BLaER1 (cell line): ENCODE results near the gene NANOS3.
A peak's percentile ranks its signal among the peaks of the same experiment; 100 is the strongest.

Experiments
- H3K27ac ChIP-seq: shearing (Covaris generic); formaldehyde crosslinking; 2 replicates; pipeline ENCODE4 v1.8.1; 2022
- H3K27me3 ChIP-seq: shearing (Covaris generic); formaldehyde crosslinking; 2 replicates; pipeline ENCODE4 v1.8.1; 2022
- H3K36me3 ChIP-seq: shearing (Covaris generic); formaldehyde crosslinking; 2 replicates; pipeline ENCODE4 v1.8.1; 2022
- H3K4me1 ChIP-seq: shearing (Covaris generic); formaldehyde crosslinking; 2 replicates; pipeline ENCODE4 v1.8.1; 2022
- H3K4me2 ChIP-seq: shearing (Covaris generic); formaldehyde crosslinking; 2 replicates; pipeline ENCODE4 v1.8.1; 2022
- H3K4me3 ChIP-seq: shearing (Covaris generic); formaldehyde crosslinking; 2 replicates; pipeline ENCODE4 v1.8.1; 2022
- H3K9ac ChIP-seq: shearing (Covaris generic); formaldehyde crosslinking; 2 replicates; pipeline ENCODE4 v1.8.1; 2022
- H3K9me3 ChIP-seq: shearing (Covaris generic); formaldehyde crosslinking; 2 replicates; pipeline ENCODE4 v1.8.1; 2022
- H4K20me1 ChIP-seq: shearing (Covaris generic); formaldehyde crosslinking; 2 replicates; pipeline ENCODE4 v1.8.1; 2022
- Cebpa-rat ChIP-seq: shearing (Covaris generic); IDR thresholded peaks from 2 replicates; pipeline ENCODE4 v1.8.1; 2022

The NANOS3 gene

GRCh38 chr19:13872339-13872694 lies 4.6 kb upstream of the NANOS3 start:
- Histone ChIP-seq H3K36me3 (no peaks in the 10 kb centered on the region), H3K27me3 (peaks cover 18% of the 10 kb centered on the region), H3K4me3 (peak overlapping the region; percentile 63), H4K20me1 (no peaks in the 10 kb centered on the region; the same call in 1 of the 2 replicates), H3K27ac (no peak overlapping the region), H3K9me3 (no peaks in the 10 kb centered on the region), H3K4me2 (peak overlapping the region; percentile 75), H3K9ac (peak overlapping the region; percentile 50; the same call in 1 of the 2 replicates), H3K4me1 (peaks cover 22% of the 10 kb centered on the region)
- no peak for TF ChIP-seq Cebpa-rat

- no peaks in the 10 kb centered on the region; the same call in 1 of the 2 replicates for H4K20me1 ChIP-seq
- H3K4me1 ChIP-seq = peaks cover 22% of the 10 kb centered on the region
These were observed 4.1 kb upstream of the NANOS3 start for GRCh38 chr19:13872695-13873389.

GRCh38 chr19:13873834-13874515 lies 3.0 kb upstream of the NANOS3 start:
- Histone ChIP-seq H3K27ac (no peak overlapping the region), H3K27me3 (peaks cover 4% of the 10 kb centered on the region; the same call in 1 of the 2 replicates), H3K9me3 (no peaks in the 10 kb centered on the region), H3K4me3 (no peak overlapping the region), H3K4me1 (peaks cover 22% of the 10 kb centered on the region), H3K4me2 (no peak overlapping the region), H3K9ac (no peak overlapping the region), H3K36me3 (no peaks in the 10 kb centered on the region), H4K20me1 (no peaks in the 10 kb centered on the region; the same call in 1 of the 2 replicates)
- TF ChIP-seq Cebpa-rat = no peak

More at GRCh38 chr19:13872695-13873389, 4.1 kb upstream of the NANOS3 start:
- no peaks in the 10 kb centered on the region for H3K36me3 ChIP-seq
- peaks cover 13% of the 10 kb centered on the region for H3K27me3 ChIP-seq
- H3K4me2 ChIP-seq = peak overlapping the region; percentile 75
- H3K4me3 ChIP-seq = peak overlapping the region; percentile 63
- no peak overlapping the region for H3K27ac ChIP-seq
- H3K9ac ChIP-seq = peak overlapping the region; percentile 50; the same call in 1 of the 2 replicates
- H3K9me3 ChIP-seq = no peaks in the 10 kb centered on the region
- TF ChIP-seq Cebpa-rat = no peak

- TF ChIP-seq Cebpa-rat = no peak
- no peak overlapping the region for H3K9ac ChIP-seq
- H3K9me3 ChIP-seq = no peaks in the 10 kb centered on the region
- peaks cover 29% of the 10 kb centered on the region for H3K4me1 ChIP-seq
- H3K4me3 ChIP-seq = no peak overlapping the region
- H3K27me3 ChIP-seq = peaks cover 4% of the 10 kb centered on the region; the same call in 1 of the 2 replicates
- no peaks in the 10 kb centered on the region for H3K36me3 ChIP-seq
- no peak overlapping the region for H3K4me2 ChIP-seq
- H4K20me1 ChIP-seq = no peaks in the 10 kb centered on the region; the same call in 1 of the 2 replicates
- no peak overlapping the region for H3K27ac ChIP-seq
These were observed 1.1 kb upstream of the NANOS3 start for GRCh38 chr19:13875824-13876223.

GRCh38 chr19:13877303-13877702 lies 369 bp downstream of the NANOS3 start:
- H3K4me2 ChIP-seq = no peak overlapping the region
- H3K4me1 ChIP-seq = peaks cover 32% of the 10 kb centered on the region
- H3K36me3 ChIP-seq = no peaks in the 10 kb centered on the region
- H3K27ac ChIP-seq = no peak overlapping the region
- no peaks in the 10 kb centered on the region for H3K9me3 ChIP-seq
- no peak overlapping the region for H3K4me3 ChIP-seq
- H3K9ac ChIP-seq = no peak overlapping the region
- H4K20me1 ChIP-seq = no peaks in the 10 kb centered on the region; the same call in 1 of the 2 replicates
- H3K27me3 ChIP-seq = peaks cover 3% of the 10 kb centered on the region; the same call in 1 of the 2 replicates
- no peak for TF ChIP-seq Cebpa-rat

- Histone ChIP-seq H3K4me2 (peak overlapping the region; percentile 94), H3K4me1 (peaks cover 55% of the 10 kb centered on the region), H3K4me3 (peak overlapping the region; percentile 48; the same call in 1 of the 2 replicates), H3K9me3 (no peaks in the 10 kb centered on the region), H3K36me3 (no peaks in the 10 kb centered on the region), H4K20me1 (no peaks in the 10 kb centered on the region), H3K27ac (peak overlapping the region; percentile 68), H3K9ac (peak overlapping the region; percentile 65), H3K27me3 (no peaks in the 10 kb centered on the region)
- TF ChIP-seq Cebpa-rat = no peak
These were observed 3.4 kb downstream of the NANOS3 start for GRCh38 chr19:13880059-13881043.

- H3K27ac ChIP-seq = peak overlapping the region; percentile 24
- TF ChIP-seq Cebpa-rat = no peak
These were observed 4.3 kb downstream of the NANOS3 start for GRCh38 chr19:13881251-13881691.

GRCh38 chr19:13881692-13882418 lies 4.9 kb downstream of the NANOS3 start:
- no peaks in the 10 kb centered on the region for H4K20me1 ChIP-seq
- no peaks in the 10 kb centered on the region for H3K9me3 ChIP-seq
- peak overlapping the region; percentile 48; the same call in 1 of the 2 replicates for H3K4me3 ChIP-seq
- H3K36me3 ChIP-seq = no peaks in the 10 kb centered on the region
- H3K4me2 ChIP-seq = peak overlapping the region; percentile 94
- peaks cover 61% of the 10 kb centered on the region for H3K4me1 ChIP-seq
- no peak for TF ChIP-seq Cebpa-rat
- peak overlapping the region; percentile 24 for H3K27ac ChIP-seq
- H3K27me3 ChIP-seq = no peaks in the 10 kb centered on the region
- peak overlapping the region; percentile 52; the same call in 1 of the 2 replicates for H3K9ac ChIP-seq

More at GRCh38 chr19:13881251-13881691, 4.3 kb downstream of the NANOS3 start:
- Histone ChIP-seq H3K4me3 (peak overlapping the region; percentile 48; the same call in 1 of the 2 replicates), H3K36me3 (no peaks in the 10 kb centered on the region), H4K20me1 (no peaks in the 10 kb centered on the region), H3K27me3 (no peaks in the 10 kb centered on the region), H3K9ac (peak overlapping the region; percentile 52; the same call in 1 of the 2 replicates), H3K9me3 (no peaks in the 10 kb centered on the region), H3K4me1 (peaks cover 61% of the 10 kb centered on the region), H3K4me2 (peak overlapping the region; percentile 94)
